Lower leg skin (tissue), 4 donors: Measurements from ENCODE around the gene TNS3. TPM values are rescaled to one million over a fixed set of nuclear protein-coding genes. Genes with fewer than 3 reads are reported as not detected.

Experiments used
- DNase-seq, 2 donors: peaks; one replicate each; pipeline ENCODE4 v3.0.0-alpha.2; 2019; ENCODE audit warnings: low spot score in 2 of 2
- H3K4me3 ChIP-seq: fragments of 200-600 bp; sonication (generic); 2 replicates; pipeline ENCODE4 v1.5.1; 2017; ENCODE audit warnings: mild to moderate bottlenecking, low read depth; ENCODE audit not compliant: poor library complexity, severe bottlenecking
- POLR2A ChIP-seq, 2 donors: fragments of 450-650 bp; IDR thresholded peaks; one replicate each; pipeline ENCODE4 v1.6.1; 2016 to 2017; ENCODE audit warnings: antibody characterized with exemption in 2 of 2, mild to moderate bottlenecking in 1 of 2, moderate library complexity in 1 of 2
- WGBS, 2 donors: methylation state at CpG; one replicate each; pipeline ENCODE4 v1.1.5; 2018; 5-methylcytosine and 5-hydroxymethylcytosine counted together
- intact Hi-C: fragments of 100-400 bp; cut with DNase I; formaldehyde crosslinking; loops from one replicate; pipeline ENCODE4 v1.15.0; 2023; ENCODE audit warnings: low total_unique reads
- total RNA-seq, 4 donors: library from RNA; depleted of rRNA; stranded (reverse); fragments of >200 nt; gene quantifications; one replicate each; pipeline ENCODE4 v1.1.0, GENCODE V29; 2016
- TF ChIP-seq, protein P1 (sequence below), 3 donors: fragments of 450-650 bp; IDR thresholded peaks; one replicate each; pipeline ENCODE4 v1.5.1; 2016; ENCODE audit warnings: antibody characterized with exemption in 3 of 3, mild to moderate bottlenecking in 3 of 3, moderate library complexity in 2 of 3

Gene TNS3
- total RNA-seq, 4 donors from 2014 or later, result 19.5 to 33.9 (median 25.5) TPM

DNA sequence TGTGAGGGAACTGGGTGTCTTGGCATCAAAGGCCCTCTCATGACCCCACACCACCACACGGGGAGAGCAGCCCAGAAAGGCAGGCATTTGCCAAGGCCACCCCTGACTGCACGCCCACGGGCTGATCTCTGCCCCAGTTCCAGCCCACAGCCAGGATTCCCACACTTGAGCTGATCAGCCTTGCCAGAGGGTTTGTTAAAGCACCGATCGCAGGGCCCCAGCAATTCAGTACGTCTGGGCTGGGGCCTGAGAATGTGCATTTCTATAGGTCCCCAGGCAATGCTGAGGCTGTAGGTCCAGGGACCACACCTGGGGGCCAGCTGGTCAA is 103.9 kb downstream of the TNS3 start:
- 18 to 24% methylated on average over 2 to 5 of the region's 6 CpGs for WGBS, 2 donors
- TF ChIP-seq POLR2A (IDR thresholded peaks at IDR 0.05), result no peak
- TF ChIP-seq, protein P1, sequence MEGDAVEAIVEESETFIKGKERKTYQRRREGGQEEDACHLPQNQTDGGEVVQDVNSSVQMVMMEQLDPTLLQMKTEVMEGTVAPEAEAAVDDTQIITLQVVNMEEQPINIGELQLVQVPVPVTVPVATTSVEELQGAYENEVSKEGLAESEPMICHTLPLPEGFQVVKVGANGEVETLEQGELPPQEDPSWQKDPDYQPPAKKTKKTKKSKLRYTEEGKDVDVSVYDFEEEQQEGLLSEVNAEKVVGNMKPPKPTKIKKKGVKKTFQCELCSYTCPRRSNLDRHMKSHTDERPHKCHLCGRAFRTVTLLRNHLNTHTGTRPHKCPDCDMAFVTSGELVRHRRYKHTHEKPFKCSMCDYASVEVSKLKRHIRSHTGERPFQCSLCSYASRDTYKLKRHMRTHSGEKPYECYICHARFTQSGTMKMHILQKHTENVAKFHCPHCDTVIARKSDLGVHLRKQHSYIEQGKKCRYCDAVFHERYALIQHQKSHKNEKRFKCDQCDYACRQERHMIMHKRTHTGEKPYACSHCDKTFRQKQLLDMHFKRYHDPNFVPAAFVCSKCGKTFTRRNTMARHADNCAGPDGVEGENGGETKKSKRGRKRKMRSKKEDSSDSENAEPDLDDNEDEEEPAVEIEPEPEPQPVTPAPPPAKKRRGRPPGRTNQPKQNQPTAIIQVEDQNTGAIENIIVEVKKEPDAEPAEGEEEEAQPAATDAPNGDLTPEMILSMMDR (IDR thresholded peaks at IDR 0.05), result no peak
- intact Hi-C loops, result no loop called here
- no peak overlapping the region for H3K4me3 ChIP-seq
- no peak for DNase-seq

DNA sequence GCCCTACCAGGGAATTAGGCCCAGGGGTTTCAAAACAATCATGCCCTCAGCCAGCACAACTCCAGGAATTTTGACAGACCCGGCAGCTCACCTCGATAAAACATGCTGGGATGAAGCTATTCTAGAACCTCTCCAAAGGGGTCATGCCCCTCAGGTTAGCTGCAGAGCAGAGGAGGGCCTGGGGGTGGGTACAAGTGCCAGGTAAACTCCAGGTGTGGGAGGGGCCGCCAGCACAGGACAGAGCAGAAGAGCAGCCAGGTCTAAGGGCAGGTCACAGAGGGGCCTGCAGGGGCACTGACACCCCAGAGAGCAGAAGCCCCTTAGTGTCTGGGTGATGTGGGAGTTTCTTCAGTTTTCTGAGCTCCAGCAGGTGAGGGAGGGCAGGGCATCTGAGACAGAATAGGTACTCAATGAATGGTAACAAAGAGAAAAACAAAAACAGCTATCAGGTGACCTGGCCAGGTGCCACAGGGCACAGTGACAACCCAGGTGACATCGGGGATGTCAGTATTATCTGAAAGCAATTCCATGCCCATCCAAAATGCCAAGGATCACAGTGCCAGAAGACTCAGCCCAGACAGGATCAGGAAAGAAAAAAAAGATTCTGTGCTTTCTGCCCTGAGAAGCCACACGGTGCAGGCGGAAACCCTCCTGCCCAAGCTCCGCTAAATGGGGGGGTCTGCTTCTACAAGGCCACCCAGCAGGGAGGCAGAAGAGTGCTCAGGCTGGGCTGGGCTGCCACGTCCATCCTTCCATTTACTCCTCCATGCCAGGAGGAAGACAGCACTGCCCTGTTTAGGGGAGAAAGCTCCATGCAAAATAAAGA is 104.5 kb downstream of the TNS3 start:
- DNase-seq, result no peak
- TF ChIP-seq POLR2A (IDR thresholded peaks at IDR 0.05), result no peak
- TF ChIP-seq, protein P1 (IDR thresholded peaks at IDR 0.05), result no peak
- no peak overlapping the region for H3K4me3 ChIP-seq
- intact Hi-C loops, result no loop called here
- 50 to 63% methylated on average over 8 of the region's 8 CpGs for WGBS, 2 donors

DNA sequence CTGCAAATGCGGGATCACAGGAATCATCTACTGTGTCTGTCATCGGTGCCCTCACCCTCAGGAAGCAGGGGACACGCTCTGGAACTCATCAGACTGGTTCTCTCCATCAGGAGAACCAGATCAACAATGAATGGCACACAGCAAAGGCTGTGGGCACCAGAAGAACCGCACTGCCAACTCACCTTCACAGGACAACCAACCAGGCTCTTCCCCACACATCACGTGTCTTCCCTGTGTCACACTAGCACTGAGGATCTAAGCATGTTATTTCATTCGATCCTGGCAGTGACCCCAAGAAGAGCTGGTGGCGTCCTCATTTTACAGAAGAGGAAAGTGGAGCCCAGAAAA is 106.1 kb downstream of the TNS3 start:
- no peak overlapping the region for H3K4me3 ChIP-seq
- WGBS, 2 donors, result 87 to 89% methylated on average over 7 of the region's 7 CpGs
- TF ChIP-seq POLR2A (IDR thresholded peaks at IDR 0.05), result no peak
- TF ChIP-seq, protein P1 (IDR thresholded peaks at IDR 0.05), result no peak
- no peak for DNase-seq
- intact Hi-C loops, result no loop called here

DNA sequence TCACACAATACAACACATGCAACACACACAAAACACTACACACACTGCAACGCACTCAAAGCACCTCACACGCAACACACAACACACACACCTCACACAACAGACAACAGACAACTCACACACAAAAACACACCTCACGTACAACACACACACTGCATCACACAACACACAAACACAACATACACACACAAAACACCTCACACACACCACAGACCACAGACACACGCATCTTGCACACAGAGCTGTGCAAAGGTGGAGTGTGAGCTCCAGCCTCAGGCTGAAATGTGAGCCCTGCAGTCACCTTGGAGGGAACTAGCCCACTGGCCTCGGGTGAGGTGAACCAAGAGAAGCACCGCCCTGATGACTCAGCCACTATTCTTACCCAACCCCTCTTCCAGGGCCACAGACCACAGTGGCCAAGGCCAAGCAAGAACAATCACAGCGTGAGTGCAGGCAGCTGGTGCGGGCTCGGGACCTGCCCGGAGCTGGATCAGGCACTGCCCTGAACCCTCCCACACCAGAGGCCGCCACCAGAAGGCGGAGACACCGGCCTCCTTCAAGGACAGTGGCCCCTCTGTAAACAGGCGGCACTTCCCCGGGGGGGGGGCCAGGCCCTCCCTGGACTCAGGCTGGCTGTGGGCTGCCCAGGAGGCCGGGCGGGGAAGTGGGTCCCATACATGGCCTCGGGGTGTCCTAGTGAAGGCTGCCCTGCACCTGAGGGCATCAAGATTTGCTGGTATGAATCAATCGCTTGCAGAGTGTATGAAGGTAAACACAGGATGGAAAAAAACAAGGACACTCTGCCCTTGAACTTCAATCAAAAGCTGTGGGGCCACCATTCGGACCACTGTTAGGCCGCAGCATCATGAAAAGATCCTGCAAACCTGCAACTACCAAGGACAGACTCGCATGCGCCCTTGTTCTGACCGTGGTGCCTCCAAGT is 106.7 kb downstream of the TNS3 start:
- peak; percentile 87 to 96 for DNase-seq

DNA sequence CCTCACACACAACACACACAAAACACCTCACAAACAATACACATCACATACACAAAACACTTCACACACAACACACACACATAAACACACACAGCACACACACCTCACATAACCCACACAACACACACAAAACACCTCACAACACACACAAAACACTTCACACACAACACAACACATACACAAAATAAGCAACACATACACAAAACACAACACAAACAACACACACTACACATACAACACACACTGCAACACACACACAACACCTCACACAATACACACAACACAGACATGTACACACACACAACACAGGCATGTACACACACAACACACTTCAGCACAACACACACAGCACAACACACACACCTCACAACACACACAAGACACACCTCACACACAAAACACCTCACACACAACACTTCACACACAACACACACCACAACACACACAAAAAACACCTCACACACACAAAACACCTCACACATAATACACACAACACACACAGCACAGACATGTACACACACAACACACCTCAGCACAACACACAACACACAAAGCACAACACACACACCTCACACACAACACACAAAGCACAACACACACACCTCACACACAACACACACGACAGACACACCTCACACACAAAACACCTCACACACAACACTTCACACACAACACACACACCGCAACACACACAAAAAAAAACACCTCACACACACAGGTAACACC is 107.5 kb downstream of the TNS3 start:
- DNase-seq, result no peak
- intact Hi-C loops, result no loop called here
- TF ChIP-seq, protein P1 (IDR thresholded peaks at IDR 0.05), result no peak
- no peak for TF ChIP-seq POLR2A (IDR thresholded peaks at IDR 0.05)
- H3K4me3 ChIP-seq, result no peak overlapping the region
- 96 to 100% methylated on average over 2 of the region's 2 CpGs for WGBS, 2 donors

More for the DNA sequence above, 106.7 kb downstream of the TNS3 start:
- 73 to 76% methylated on average over 12 to 16 of the region's 24 CpGs for WGBS, 2 donors
- no peak for TF ChIP-seq POLR2A (IDR thresholded peaks at IDR 0.05)
- TF ChIP-seq, protein P1 (IDR thresholded peaks at IDR 0.05), result peak in 1 of 3 donors; percentile 38
- H3K4me3 ChIP-seq, result no peak overlapping the region
- intact Hi-C loops, result no loop called here
